Nephron progenitor cell (in vitro differentiated cells): ENCODE measurements around the gene SLC34A3.

ENCODE experiments used
- DNase-seq: peaks from one replicate; pipeline ENCODE4 v3.0.0; 2021
- H3K27ac Mint-ChIP-seq: 2 replicates; pipeline ENCODE4 v1.8.0; 2021; ENCODE audit warnings: mild to moderate bottlenecking, moderate library complexity, mixed read lengths
- H3K27me3 Mint-ChIP-seq: 2 replicates; pipeline ENCODE4 v1.8.0; 2021; ENCODE audit warnings: mild to moderate bottlenecking, low read depth, mixed read lengths; ENCODE audit not compliant: poor library complexity
- H3K36me3 Mint-ChIP-seq: 2 replicates; pipeline ENCODE4 v1.8.0; 2021; ENCODE audit warnings: low read depth, mixed read lengths
- H3K4me1 Mint-ChIP-seq: 2 replicates; pipeline ENCODE4 v1.8.0; 2021; ENCODE audit warnings: mixed read lengths
- H3K4me3 Mint-ChIP-seq: 2 replicates; pipeline ENCODE4 v1.8.0; 2021; ENCODE audit warnings: mild to moderate bottlenecking, moderate library complexity, mixed read lengths
- H3K9me3 Mint-ChIP-seq: 2 replicates; pipeline ENCODE4 v1.8.0; 2021; ENCODE audit warnings: mild to moderate bottlenecking, moderate library complexity, mixed read lengths
- CTCF ChIP-seq: fragments of 200-600 bp; sonication (generic); IDR thresholded peaks from 2 replicates; pipeline ENCODE4 v1.5.0; 2021; ENCODE audit warnings: antibody characterized with exemption

The SLC34A3 gene

GRCh38 chr9:137198051-137198901 is 32.4 kb upstream of the SLC34A3 start:
- no peaks in the 10 kb centered on the region for H3K27me3 Mint-ChIP-seq
- H3K4me3 Mint-ChIP-seq, result peak overlapping the region; percentile 34
- no peaks in the 10 kb centered on the region for H3K9me3 Mint-ChIP-seq
- H3K4me1 Mint-ChIP-seq, result peaks cover 29% of the 10 kb centered on the region
- no peak for DNase-seq
- no peaks in the 10 kb centered on the region for H3K36me3 Mint-ChIP-seq
- TF ChIP-seq CTCF, result no peak
- no peak overlapping the region for H3K27ac Mint-ChIP-seq

- Mint-ChIP-seq H3K9me3 (no peaks in the 10 kb centered on the region), H3K4me1 (peaks cover 31% of the 10 kb centered on the region), H3K27ac (no peak overlapping the region), H3K4me3 (peak overlapping the region; percentile 34), H3K36me3 (no peaks in the 10 kb centered on the region), H3K27me3 (no peaks in the 10 kb centered on the region)
- no peak for TF ChIP-seq CTCF
- DNase-seq, result no peak
These were observed 31.8 kb upstream of the SLC34A3 start for GRCh38 chr9:137198902-137199283.

- peak; percentile 41 for DNase-seq
- no peak for TF ChIP-seq CTCF
- H3K27me3 Mint-ChIP-seq, result no peaks in the 10 kb centered on the region
- no peak overlapping the region for H3K27ac Mint-ChIP-seq
- no peaks in the 10 kb centered on the region for H3K36me3 Mint-ChIP-seq
- H3K4me3 Mint-ChIP-seq, result peak overlapping the region; percentile 83
- H3K4me1 Mint-ChIP-seq, result peaks cover 38% of the 10 kb centered on the region
- no peaks in the 10 kb centered on the region for H3K9me3 Mint-ChIP-seq
These were observed 31.1 kb upstream of the SLC34A3 start for GRCh38 chr9:137199411-137200121.

GRCh38 chr9:137200311-137201204 is 30.1 kb upstream of the SLC34A3 start, which contains the start of gene TPRN:
TPRN (minus strand) TSS chr9:137200741; CDS start chr9:137200711, 30 bp downstream.
- Mint-ChIP-seq H3K4me1 (peaks cover 42% of the 10 kb centered on the region), H3K36me3 (no peaks in the 10 kb centered on the region), H3K4me3 (peak within 1 kb of the TSS; percentile 84)

More at GRCh38 chr9:137200311-137201204, 30.1 kb upstream of the SLC34A3 start, which contains the start of gene TPRN:
- Mint-ChIP-seq H3K9me3 (no peaks in the 10 kb centered on the region), H3K27ac (peak within 1 kb of the TSS; percentile 68), H3K27me3 (no peaks in the 10 kb centered on the region)
- peak; percentile 99 for DNase-seq
- no peak for TF ChIP-seq CTCF
